Measurements from ENCODE around the gene PSMC3IP.

GRCh38 chr17:42536372-42537155 is 41.0 kb downstream of the PSMC3IP start:
- TF ChIP-seq POLR2A (IDR thresholded peaks at IDR 0.05): peak in 1 of 2 donors; percentile 33
- peak in 1 of 5 experiments; percentile 6 for TF ChIP-seq CTCF (IDR thresholded peaks at IDR 0.05)

All from tibial nerve (tissue), 3 donors.